Measurements from ENCODE around the gene RABGAP1L.
A peak's percentile ranks its signal among the peaks of the same experiment; 100 is the strongest.
"Not testable (repeated sequence)": the region's sequence is repeated elsewhere in the genome, so short reads cannot be mapped to it uniquely, and the experiment has no call there.

Gene RABGAP1L

GRCh38 chr1:175023043-175023921 lies 864.0 kb downstream of the RABGAP1L start, which contains the start of gene MRPS14:
Gene MRPS14 (minus strand): TSS chr1:175023425. CDS start chr1:175023408, 17 bp downstream.
- CTCF ChIA-PET, result interaction anchor here (0.7 to 2.0 kb wide), 7 partner anchors 9 to 123 kb away, joined by 3 to 7 read pairs (median 5); no protein-coding TSS in a partner anchor
- no peak for TF ChIP-seq CTCF (IDR thresholded peaks at IDR 0.05; ENCODE audit: control extremely low read depth, extremely low read depth, low read depth, missing control alignments)
- peak; percentile 96 for DNase-seq (ENCODE audit: extremely low spot score)
- POLR2A ChIA-PET, result interaction anchor here (0.6 to 1.7 kb wide), 4 partner anchors 20 to 1556 kb away, joined by 3 to 12 read pairs (median 4); partner anchors contain the start of gene CACYBP

GRCh38 chr1:175023922-175024242 lies 864.6 kb downstream of the RABGAP1L start:
- ChIA-PET CTCF (interaction anchor here (1.0 to 2.1 kb wide), 6 partner anchors 8 to 122 kb away, joined by 4 to 7 read pairs (median 6); no protein-coding TSS in a partner anchor), POLR2A (interaction anchor here (1.2 to 1.7 kb wide), 2 partner anchors 20 to 24 kb away, joined by 3 to 12 read pairs; partner anchors contain the start of gene CACYBP)
- DNase-seq (ENCODE audit: extremely low spot score), result not testable (repeated sequence)

GRCh38 chr1:175024773-175025172 lies 865.5 kb downstream of the RABGAP1L start:
- CTCF ChIA-PET, result interaction anchor here (2.1 kb wide), 1 partner anchor 62 kb away, joined by 5 read pairs; no protein-coding TSS in a partner anchor
- POLR2A ChIA-PET, result no interaction called here
- TF ChIP-seq CTCF (IDR thresholded peaks at IDR 0.05; ENCODE audit: control extremely low read depth, extremely low read depth, low read depth, missing control alignments), result no peak
- no peak for DNase-seq (ENCODE audit: extremely low spot score)

- DNase-seq (ENCODE audit: extremely low spot score), result no peak
- CTCF ChIA-PET, result interaction anchor here (3.2 kb wide), 1 partner anchor 91 kb away, joined by 19 read pairs; no protein-coding TSS in a partner anchor
- POLR2A ChIA-PET, result no interaction called here
- TF ChIP-seq CTCF (IDR thresholded peaks at IDR 0.05; ENCODE audit: control extremely low read depth, extremely low read depth, low read depth, missing control alignments), result no peak
Observed at GRCh38 chr1:175033953-175034352, 874.6 kb downstream of the RABGAP1L start.

GRCh38 chr1:175034775-175035174 lies 875.5 kb downstream of the RABGAP1L start:
- POLR2A ChIA-PET, result no interaction called here
- CTCF ChIA-PET, result no interaction called here
- no peak for TF ChIP-seq CTCF (IDR thresholded peaks at IDR 0.05; ENCODE audit: control extremely low read depth, extremely low read depth, low read depth, missing control alignments)
- DNase-seq (ENCODE audit: extremely low spot score), result no peak

GRCh38 chr1:175035865-175036264 lies 876.5 kb downstream of the RABGAP1L start:
- ChIA-PET CTCF (interaction anchor here (0.9 to 1.4 kb wide), 5 partner anchors 8 to 283 kb away, joined by 3 to 5 read pairs (median 4); no protein-coding TSS in a partner anchor), POLR2A (no interaction called here)
- DNase-seq (ENCODE audit: extremely low spot score), result no peak
- TF ChIP-seq CTCF (IDR thresholded peaks at IDR 0.05; ENCODE audit: control extremely low read depth, extremely low read depth, low read depth, missing control alignments), result no peak

GRCh38 chr1:175036476-175036875 lies 877.2 kb downstream of the RABGAP1L start:
- no peak for DNase-seq (ENCODE audit: extremely low spot score)
- ChIA-PET CTCF (interaction anchor here (0.9 to 1.4 kb wide), 5 partner anchors 9 to 282 kb away, joined by 3 to 5 read pairs (median 4); no protein-coding TSS in a partner anchor), POLR2A (no interaction called here)
- no peak for TF ChIP-seq CTCF (IDR thresholded peaks at IDR 0.05; ENCODE audit: control extremely low read depth, extremely low read depth, low read depth, missing control alignments)
